A204.1 (cell line): Measurements from ENCODE around the gene BIN2.
"Not testable (repeated sequence)": the region's sequence is repeated elsewhere in the genome, so short reads cannot be mapped to it uniquely, and the experiment has no call there.

ENCODE experiments used
- FAIRE-seq: peaks from 2 replicates; lab custom pipeline; 2012; peaks lifted over from hg19 to GRCh38; lab: Jason Lieb, UNC

BIN2 gene

GRCh38 chr12:51307655-51308593 lies 16.1 kb downstream of the BIN2 start:
- no peak for FAIRE-seq

GRCh38 chr12:51306507-51306906 lies 17.5 kb downstream of the BIN2 start:
- FAIRE-seq: no peak

- not testable (repeated sequence) for FAIRE-seq
Measured at GRCh38 chr12:51300768-51301167, 23.2 kb downstream of the BIN2 start.

GRCh38 chr12:51295651-51296050 lies 28.3 kb downstream of the BIN2 start:
- no peak for FAIRE-seq

- FAIRE-seq: not testable (repeated sequence)
Measured at GRCh38 chr12:51294097-51294496, 29.9 kb downstream of the BIN2 start.

- FAIRE-seq: no peak
Measured at GRCh38 chr12:51293696-51294095, 30.3 kb downstream of the BIN2 start.

GRCh38 chr12:51291603-51292513 lies 32.1 kb downstream of the BIN2 start:
- FAIRE-seq: not testable (repeated sequence)

GRCh38 chr12:51285843-51286242 lies 38.1 kb downstream of the BIN2 start:
- FAIRE-seq: no peak

- FAIRE-seq: no peak
Measured at GRCh38 chr12:51281202-51281924, 42.6 kb downstream of the BIN2 start.

- no peak for FAIRE-seq
Measured at GRCh38 chr12:51275088-51275487, 48.9 kb downstream of the BIN2 start.

GRCh38 chr12:51272810-51273209 lies 51.2 kb downstream of the BIN2 start:
- FAIRE-seq: not testable (repeated sequence)

- no peak for FAIRE-seq
Measured at GRCh38 chr12:51270951-51271518, 52.9 kb downstream of the BIN2 start.

- FAIRE-seq: no peak
Measured at GRCh38 chr12:51270067-51270950, 53.7 kb downstream of the BIN2 start, which contains the start of gene SMAGP. TSS of gene SMAGP (minus strand) at chr12:51270415. CDS start at chr12:51269278, 1,137 bp downstream.

- no peak for FAIRE-seq
Measured at GRCh38 chr12:51269174-51270066, 54.6 kb downstream of the BIN2 start.

GRCh38 chr12:51265024-51265423 lies 59.0 kb downstream of the BIN2 start:
- no peak for FAIRE-seq

GRCh38 chr12:51264297-51264696 lies 59.7 kb downstream of the BIN2 start:
- FAIRE-seq: no peak

- FAIRE-seq: no peak
Measured at GRCh38 chr12:51263341-51263740, 60.6 kb downstream of the BIN2 start.

- FAIRE-seq: no peak
Measured at GRCh38 chr12:51262758-51263177, 61.2 kb downstream of the BIN2 start.

GRCh38 chr12:51259600-51259999 lies 64.4 kb downstream of the BIN2 start:
- FAIRE-seq: not testable (repeated sequence)

- FAIRE-seq: no peak
Measured at GRCh38 chr12:51254536-51254935, 69.4 kb downstream of the BIN2 start.
